Suprapubic skin (tissue), 3 donors: ENCODE results near the gene MRM2.

Source experiments
- CTCF ChIP-seq, 2 donors: fragments of 200-600 bp in 1 of 2; fragments of 450-650 bp in 1 of 2; sonication (generic) in 1 of 2; IDR thresholded peaks; one replicate each; pipeline ENCODE4 v1.5.1; 2016 to 2019; ENCODE audit warnings: antibody characterized with exemption in 2 of 2, mild to moderate bottlenecking in 1 of 2, moderate library complexity in 1 of 2
- POLR2AphosphoS5 ChIP-seq, 3 donors: sonication (generic); formaldehyde crosslinking; IDR thresholded peaks; one replicate each; pipeline ENCODE4 v1.6.1; 2017; ENCODE audit warnings: antibody characterized with exemption in 3 of 3

DNA sequence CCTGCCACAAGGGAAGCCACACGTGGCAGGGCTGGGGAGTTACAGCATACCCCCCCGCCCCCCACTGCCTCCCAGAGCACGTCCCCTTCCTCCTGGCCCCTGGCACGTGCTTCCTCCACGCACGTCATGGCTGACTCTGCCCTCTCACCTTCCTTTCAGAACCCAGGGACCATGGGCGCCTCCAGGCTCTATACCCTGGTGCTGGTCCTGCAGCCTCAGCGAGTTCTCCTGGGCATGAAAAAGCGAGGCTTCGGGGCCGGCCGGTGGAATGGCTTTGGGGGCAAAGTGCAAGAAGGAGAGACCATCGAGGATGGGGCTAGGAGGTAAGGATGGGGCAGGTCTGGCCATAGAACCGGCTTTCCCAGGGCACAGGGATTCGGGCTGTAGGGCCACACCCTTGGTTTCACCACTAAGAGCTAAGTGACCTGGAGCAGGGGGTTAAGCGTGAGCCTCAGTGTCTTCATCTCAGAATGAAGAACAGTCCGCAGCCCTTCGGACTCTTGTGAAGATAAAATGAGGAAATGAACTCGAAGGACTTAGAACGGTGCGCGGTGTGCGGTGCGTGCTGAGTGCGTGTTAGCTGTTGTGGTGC is 2.5 kb upstream of the MRM2 start:
- TF ChIP-seq CTCF (IDR thresholded peaks at IDR 0.05) (no peak), POLR2AphosphoS5 (IDR thresholded peaks at IDR 0.05) (no peak)
